Stromal cell of bone marrow (primary cell): ENCODE results near the gene ST8SIA4.

Experiments used
- DNase-seq: peaks from one replicate; pipeline ENCODE4 v3.0.0-alpha.2; 2012; ENCODE audit warnings: low read depth

ST8SIA4 gene

GRCh38 chr5:100779669-100780375 is 123.3 kb downstream of the ST8SIA4 start:
- DNase-seq, result no peak

DNA sequence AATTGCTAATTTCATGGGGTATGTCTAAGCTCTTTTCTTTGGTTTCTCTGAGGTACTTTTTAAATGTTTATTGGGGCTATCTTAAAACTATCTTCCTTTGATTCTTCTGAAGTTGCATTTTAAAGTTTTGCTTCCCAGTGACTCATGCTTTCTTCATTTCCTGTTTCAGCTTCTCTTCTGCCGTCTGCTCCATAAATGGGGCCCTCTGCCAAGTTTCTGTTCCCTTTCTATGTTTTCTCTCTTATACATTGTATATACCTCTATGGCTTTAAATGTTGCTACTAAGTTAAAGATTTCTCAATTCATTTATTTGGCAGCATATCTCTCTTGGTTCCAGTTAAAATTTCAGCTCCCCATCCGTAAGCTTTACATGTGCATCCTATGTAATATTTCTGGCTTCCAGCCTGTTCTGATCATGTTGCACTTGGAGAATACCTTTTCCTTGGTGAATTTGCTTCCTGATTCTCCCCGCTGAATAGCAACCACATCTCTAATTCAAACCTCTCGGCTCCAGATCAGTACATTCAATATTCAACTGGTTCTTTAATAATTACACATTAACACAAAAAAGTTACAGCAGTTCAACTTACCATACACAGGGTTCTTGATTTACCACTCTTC is 125.3 kb downstream of the ST8SIA4 start:
- peak; percentile 56 for DNase-seq

DNA sequence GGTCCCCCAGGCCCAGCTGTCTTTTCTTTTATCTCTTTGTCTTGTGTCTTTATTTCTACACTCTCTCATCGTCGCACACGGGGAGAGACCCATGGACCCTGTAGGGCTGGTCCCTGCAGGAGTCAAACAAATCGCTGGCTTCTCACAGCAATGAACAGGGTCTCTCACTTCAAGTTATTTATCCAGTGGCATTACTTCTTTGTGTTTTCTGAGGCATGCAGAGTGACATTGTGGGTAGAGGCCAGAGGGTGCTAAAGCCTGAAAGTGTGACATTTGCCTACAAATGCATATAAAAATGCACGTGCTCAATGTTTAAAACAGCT is 127.6 kb downstream of the ST8SIA4 start:
- no peak for DNase-seq

GRCh38 chr5:100772548-100772947 is 130.5 kb downstream of the ST8SIA4 start:
- no peak for DNase-seq

- DNase-seq, result no peak
These were observed 131.1 kb downstream of the ST8SIA4 start for GRCh38 chr5:100772006-100772405.

DNA sequence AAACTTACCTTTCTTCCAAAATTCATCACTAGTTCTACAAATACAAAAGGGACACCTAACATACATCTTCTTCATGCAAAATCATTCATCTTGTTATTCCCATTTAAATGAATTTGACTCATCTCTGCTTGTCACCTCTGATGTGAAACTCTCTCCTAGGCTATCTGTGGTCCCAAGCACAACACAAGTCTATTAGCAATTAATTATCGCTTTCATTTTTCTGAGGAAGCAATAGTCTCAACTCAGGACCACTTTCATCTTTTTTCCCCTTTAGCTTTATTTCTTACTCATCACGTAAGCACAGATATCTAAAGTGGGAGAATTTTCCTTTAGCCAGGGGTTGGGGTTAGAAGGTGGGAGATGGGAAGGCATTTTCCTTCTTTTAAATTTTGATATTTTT is 131.9 kb downstream of the ST8SIA4 start:
- no peak for DNase-seq

DNA sequence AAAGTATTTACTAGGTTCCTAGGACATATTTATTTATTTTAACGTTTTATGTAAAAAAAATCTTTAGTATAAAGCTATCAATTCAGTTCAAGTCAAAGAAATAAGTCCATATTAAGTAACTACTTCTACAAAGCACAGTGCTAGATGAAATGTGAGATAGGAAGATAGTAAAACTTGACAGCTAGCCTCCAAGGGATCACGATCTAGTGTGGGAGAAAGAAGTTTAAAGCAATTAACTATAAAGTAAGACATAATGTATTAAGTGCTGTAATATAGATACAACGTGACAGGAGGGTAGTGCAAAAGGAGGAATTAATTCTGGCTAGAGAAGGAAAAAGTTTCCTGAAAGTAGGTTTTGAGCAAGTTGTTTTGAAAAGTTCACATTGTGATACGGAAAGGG is 134.9 kb downstream of the ST8SIA4 start:
- DNase-seq, result no peak

GRCh38 chr5:100762995-100763394 is 140.1 kb downstream of the ST8SIA4 start:
- no peak for DNase-seq

- no peak for DNase-seq
These were observed 141.0 kb downstream of the ST8SIA4 start for GRCh38 chr5:100762108-100762507.

DNA sequence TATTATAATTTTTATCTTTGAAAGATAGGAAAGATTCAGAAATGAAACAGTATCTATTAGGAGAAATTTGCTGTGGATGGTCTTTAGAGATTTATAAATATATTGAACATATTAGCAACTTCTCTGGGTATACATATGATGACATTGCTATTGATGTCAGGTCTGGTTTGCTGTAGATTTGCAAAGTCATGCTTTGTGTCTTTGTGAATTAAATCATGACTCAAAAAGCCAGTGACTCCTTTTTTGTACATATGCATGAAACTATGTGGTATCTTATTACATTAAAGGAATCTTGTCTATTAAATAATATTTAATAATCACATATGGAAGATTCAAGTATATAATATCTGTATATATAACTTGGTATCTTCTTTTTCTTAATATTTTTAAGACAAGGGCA is 141.9 kb downstream of the ST8SIA4 start:
- no peak for DNase-seq

DNA sequence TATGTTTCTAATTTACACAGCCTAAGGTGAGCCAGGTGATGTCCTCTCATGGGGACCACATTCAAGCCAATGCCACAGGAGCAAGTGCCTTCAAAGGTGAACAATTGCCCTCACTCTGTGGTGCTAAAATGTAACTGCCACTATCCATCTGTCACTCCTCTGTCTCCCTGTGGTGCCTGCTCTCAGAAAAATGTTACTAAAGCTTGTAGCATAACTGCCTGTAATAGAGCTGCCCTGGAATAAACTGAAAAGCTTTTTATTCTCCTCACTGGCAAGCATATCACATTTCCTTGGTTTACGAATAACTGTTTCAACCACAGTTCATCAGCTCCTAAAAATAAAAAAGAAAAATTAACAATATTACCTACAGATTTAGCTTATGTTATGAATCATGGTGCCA is 142.4 kb downstream of the ST8SIA4 start:
- DNase-seq, result no peak

- no peak for DNase-seq
These were observed 144.3 kb downstream of the ST8SIA4 start for GRCh38 chr5:100758780-100759179.

DNA sequence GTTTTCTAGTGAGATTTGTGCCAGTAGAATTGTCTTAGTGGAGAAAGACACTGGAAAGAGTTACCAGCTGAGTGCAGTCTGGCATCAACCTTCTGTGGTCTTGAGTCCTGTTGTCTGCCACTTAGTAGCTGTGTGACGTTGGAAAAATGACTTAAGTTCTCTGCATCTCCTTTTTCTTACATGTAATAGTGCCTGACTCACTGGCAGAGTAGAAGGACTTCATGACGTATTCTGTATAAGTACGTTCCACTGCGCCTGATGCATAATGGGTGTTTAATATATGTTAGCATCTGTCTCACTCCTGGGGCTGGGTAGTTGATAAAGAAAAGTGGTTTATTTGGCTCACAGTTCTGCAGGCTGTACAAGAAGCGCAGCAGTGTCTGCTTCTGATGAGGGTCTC is 144.8 kb downstream of the ST8SIA4 start:
- no peak for DNase-seq

DNA sequence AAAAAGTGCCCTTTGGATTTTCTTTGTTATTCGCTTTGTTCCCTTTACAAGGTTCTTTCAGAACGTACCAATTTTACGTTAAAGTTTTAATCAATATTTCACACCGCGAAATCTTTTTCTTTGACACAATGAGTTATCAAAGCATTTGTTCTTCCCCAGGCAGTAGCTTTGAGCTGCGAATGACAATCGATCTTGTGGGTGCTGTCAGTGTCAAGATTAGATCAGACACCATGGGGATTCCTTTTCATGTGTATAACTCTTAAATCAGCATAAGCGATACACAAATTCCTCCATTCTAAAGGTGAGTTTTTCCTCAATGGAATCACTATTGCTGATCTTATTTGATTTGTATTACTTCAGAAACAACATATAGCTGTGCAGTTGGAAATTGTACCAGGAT is 145.5 kb downstream of the ST8SIA4 start:
- no peak for DNase-seq
